HCT116 (cell line): ENCODE measurements around the gene TCF20. TPM values are rescaled to one million over a fixed set of nuclear protein-coding genes. Genes with fewer than 3 reads are reported as not detected.

Experiments used
- total RNA-seq: library from RNA; stranded (reverse); gene quantifications from one replicate; pipeline ENCODE4 v1.2.1, GENCODE V29; 2021; ENCODE audit not compliant: unreplicated experiment

Gene TCF20
- total RNA-seq, 1 experiment from 2014 or later = 66.7 TPM

Other genes with a start within 250 kb of the TCF20 start
- gene NAGA, start 199.8 kb downstream of the TCF20 start, total RNA-seq = 21.2 TPM
- 0.22 TPM for gene PHETA2, start 196.4 kb downstream of the TCF20 start, total RNA-seq
- gene SMDT1, start 191.0 kb downstream of the TCF20 start, total RNA-seq = 51.9 TPM
- 80.5 TPM for gene NDUFA6, start 179.9 kb downstream of the TCF20 start, total RNA-seq
- gene CYP2D6, start 139.8 kb downstream of the TCF20 start, total RNA-seq = 1.9 TPM
- gene NFAM1, start 161.8 kb upstream of the TCF20 start, total RNA-seq = 0.12 TPM
- 50.8 TPM for gene RRP7A, start 249.1 kb upstream of the TCF20 start, total RNA-seq